Endothelial cell of umbilical vein (primary cell): ENCODE results near the gene CLSTN2. TPM values are rescaled to one million over a fixed set of nuclear protein-coding genes. Genes with fewer than 3 reads are reported as not detected.

ENCODE experiments used
- BruUV-seq: library from RNA; stranded (reverse); fragments of 400-500 nt; replicated peaks from 2 replicates; lab custom pipeline; 2021; lab: Mats Ljungman, UMichigan
- CTCF ChIA-PET: fragments of 300-600, 350-600 bp; sonication (Branson Sonifier 250); formaldehyde crosslinking; loops from one replicate; lab custom pipeline; 2021; ENCODE audit warnings: antibody characterized with exemption, inconsistent platforms; lab: Charles Lee
- POLR2A ChIA-PET: fragments of 300-600, 350-600 bp; sonication (Branson Sonifier 250); formaldehyde crosslinking; loops from one replicate; lab custom pipeline; 2021; ENCODE audit warnings: antibody characterized with exemption, inconsistent platforms; lab: Charles Lee
- DNase-seq: peaks from one replicate; pipeline ENCODE4 v3.0.0-alpha.2; 2011; ENCODE audit warnings: low read depth, low spot score
- FAIRE-seq: peaks from 2 replicates; lab custom pipeline; 2011; peaks lifted over from hg19 to GRCh38; lab: Jason Lieb, UNC
- H2AFZ ChIP-seq: 2 replicates; pipeline ENCODE4 v1.6.0; 2012; ENCODE audit warnings: low read depth, low read length, control low read depth, inconsistent platforms
- H3K27ac ChIP-seq: 2 replicates; pipeline ENCODE4 v1.5.1; 2011; ENCODE audit warnings: low read depth, mild to moderate bottlenecking, control low read depth, low read length, moderate library complexity; ENCODE audit not compliant: insufficient read depth
- H3K27me3 ChIP-seq, 2 experiments: 2 replicates each; pipeline versions ENCODE4 v1.6.0 to v1.6.1; 2011; ENCODE audit warnings: low read length in 2 of 2, mixed read lengths in 1 of 2; ENCODE audit not compliant: control insufficient read depth in 2 of 2, insufficient read depth in 2 of 2
- H3K36me3 ChIP-seq, 2 experiments: 2 replicates in 1 of 2; 3 replicates in 1 of 2; pipeline ENCODE4 v1.5.1; 2011; ENCODE audit warnings: low read length in 2 of 2, mild to moderate bottlenecking in 1 of 2, moderate library complexity in 1 of 2; ENCODE audit not compliant: control insufficient read depth in 2 of 2, insufficient read depth in 2 of 2; ENCODE audit errors: extremely low read depth in 1 of 2
- H3K4me1 ChIP-seq: 3 replicates; pipeline ENCODE4 v1.5.1; 2011; ENCODE audit warnings: mild to moderate bottlenecking, low read length; ENCODE audit not compliant: control insufficient read depth, insufficient read depth; ENCODE audit errors: extremely low read depth
- H3K4me2 ChIP-seq: 2 replicates; pipeline ENCODE4 v1.6.1; 2011; ENCODE audit warnings: low read length, control low read depth, mixed read lengths; ENCODE audit not compliant: insufficient read depth
- H3K4me3 ChIP-seq, 3 experiments: fragments of 200-600 bp in 1 of 3; sonication (generic), shearing (Covaris generic) in 1 of 3; replicated peaks in 1 of 3; 2 replicates each; pipeline ENCODE4 v1.5.1; 2011 to 2016; ENCODE audit warnings: control low read depth in 3 of 3, low read length in 3 of 3, mild to moderate bottlenecking in 2 of 3, inconsistent platforms in 1 of 3, low read depth in 1 of 3, moderate library complexity in 1 of 3; ENCODE audit not compliant: insufficient read depth in 1 of 3
- H3K79me2 ChIP-seq: 2 replicates; pipeline ENCODE4 v1.6.0; 2012; ENCODE audit warnings: low read length, inconsistent platforms; ENCODE audit not compliant: control insufficient read depth, insufficient read depth
- H3K9ac ChIP-seq: replicated peaks from 2 replicates; pipeline ENCODE3; 2011; ENCODE audit warnings: low read length, control low read depth; ENCODE audit not compliant: insufficient read depth; ENCODE audit errors: extremely low read depth
- H3K9me1 ChIP-seq: replicated peaks from 3 replicates; pipeline ENCODE4 v1.6.0; 2011; ENCODE audit warnings: mild to moderate bottlenecking, low read length; ENCODE audit not compliant: control insufficient read depth, insufficient read depth; ENCODE audit errors: extremely low read depth
- H3K9me3 ChIP-seq: replicated peaks from 2 replicates; pipeline ENCODE4 v1.5.1; 2012; ENCODE audit warnings: low read length, inconsistent platforms; ENCODE audit not compliant: control insufficient read depth, insufficient read depth
- H4K20me1 ChIP-seq: replicated peaks from 2 replicates; pipeline ENCODE3; 2011; ENCODE audit warnings: mild to moderate bottlenecking, low read length; ENCODE audit not compliant: control insufficient read depth, insufficient read depth; ENCODE audit errors: extremely low read depth
- CTCF ChIP-seq, 2 donors: IDR thresholded peaks; 1 replicate in 1 of 2; 2 replicates in 1 of 2; pipeline ENCODE4 v1.5.1; 2011; ENCODE audit warnings: low read length in 2 of 2, mild to moderate bottlenecking in 2 of 2, moderate library complexity in 2 of 2, control low read depth in 1 of 2, inconsistent platforms in 1 of 2, low read depth in 1 of 2; ENCODE audit not compliant: insufficient read depth in 1 of 2; ENCODE audit errors: extremely low read depth in 1 of 2
- FOS ChIP-seq: IDR thresholded peaks from 2 replicates; pipeline ENCODE4 v1.6.1; 2011; ENCODE audit warnings: mild to moderate bottlenecking, low read length, moderate library complexity, borderline replicate concordance; ENCODE audit not compliant: insufficient read depth
- GATA2 ChIP-seq: IDR thresholded peaks from 2 replicates; pipeline ENCODE4 v1.7.0; 2011; ENCODE audit warnings: low read depth, mild to moderate bottlenecking, moderate library complexity, mixed read lengths, low read length; ENCODE audit not compliant: insufficient read length, insufficient read depth
- JUN ChIP-seq: IDR thresholded peaks from 2 replicates; pipeline ENCODE4 v1.6.1; 2011; ENCODE audit warnings: borderline replicate concordance, low read depth; ENCODE audit not compliant: insufficient read length, insufficient read depth
- MAX ChIP-seq: IDR thresholded peaks from 2 replicates; pipeline ENCODE4 v1.6.1; 2011; ENCODE audit not compliant: insufficient read depth, insufficient read length
- dilution Hi-C: fragments of 300-500 bp; cut with MboI; formaldehyde crosslinking; loops from one replicate; pipeline ENCODE4 v1.15.0; 2019; ENCODE audit warnings: low sequenced_read_pairs; ENCODE audit not compliant: extremely low pct_ligation_motif_present
- intact Hi-C: fragments of 100-400 bp; cut with micrococcal nuclease; formaldehyde crosslinking; loops from one replicate; pipeline ENCODE4 v1.10.0; 2022
- polyA plus RNA-seq, 4 experiments: library from polyadenylated mRNA; depleted of rRNA in 3 of 4; stranded (reverse) in 3 of 4; unstranded in 1 of 4; fragments of >200 nt; gene quantifications; 2 replicates each; pipeline versions ENCODE4 v1.2.1 to v1.2.3, GENCODE V29; 2011 to 2012; ENCODE audit warnings: missing spikeins in 1 of 4
- total RNA-seq: library from RNA; stranded (reverse); gene quantifications from 2 replicates; pipeline ENCODE4 v1.2.3, GENCODE V29; 2021

The CLSTN2 gene
- total and polyA plus RNA-seq, 2 donors (not counting 3 experiments of a cell fraction or from before 2014, with no cell fraction given): 0.26 to 0.38 TPM

GRCh38 chr3:140089403-140090072 lies 154.6 kb downstream of the CLSTN2 start:
- POLR2A ChIA-PET: no interaction called here
- Histone ChIP-seq H3K4me3 (no peak overlapping the region), H3K36me3 (no peaks in the 10 kb centered on the region), H3K27me3 (no peaks in the 10 kb centered on the region), H3K9me3 (no peaks in the 10 kb centered on the region), H3K79me2 (no peaks in the 10 kb centered on the region), H3K27ac (no peak overlapping the region), H3K4me2 (no peak overlapping the region), H2AFZ (no peak overlapping the region), H4K20me1 (no peaks in the 10 kb centered on the region), H3K4me1 (no peaks in the 10 kb centered on the region), H3K9ac (no peak overlapping the region), H3K9me1 (no peaks in the 10 kb centered on the region)
- DNase-seq: no peak
- FAIRE-seq: no peak
- no TSS peak for BruUV-seq
- dilution Hi-C loops: no loop called here
- CTCF ChIA-PET: no interaction called here
- TF ChIP-seq JUN: no peak
- no peak for TF ChIP-seq CTCF (IDR thresholded peaks at IDR 0.05; ENCODE audit: extremely low read depth in 1 of 2, insufficient read depth in 1 of 2, low read depth in 1 of 2, low read length in 2 of 2)
- TF ChIP-seq GATA2: no peak
- no peak for TF ChIP-seq MAX
- TF ChIP-seq FOS: no peak
- intact Hi-C loops: no loop called here
